NCI-H2227 (cell line): ENCODE results near the gene AOPEP.

ENCODE experiments used
- DNase-seq: peaks from one replicate; lab custom pipeline; 2025; ENCODE audit not compliant: unreplicated experiment; lab: John Stamatoyannopoulos, UW

Gene AOPEP

GRCh38 chr9:94891183-94891582, 164.7 kb downstream of the AOPEP start:
- DNase-seq = no peak

GRCh38 chr9:94892675-94893074, 166.2 kb downstream of the AOPEP start:
- no peak for DNase-seq

- DNase-seq = no peak
Observed at GRCh38 chr9:94894094-94894699, 167.7 kb downstream of the AOPEP start.

- no peak for DNase-seq
Observed at GRCh38 chr9:94895668-94896067, 169.2 kb downstream of the AOPEP start.

GRCh38 chr9:94896512-94896911, 170.0 kb downstream of the AOPEP start:
- no peak for DNase-seq

- no peak for DNase-seq
Observed at GRCh38 chr9:94899464-94900221, 173.1 kb downstream of the AOPEP start.

GRCh38 chr9:94900222-94901018, 173.9 kb downstream of the AOPEP start:
- DNase-seq = no peak

- no peak for DNase-seq
Observed at GRCh38 chr9:94901019-94901363, 174.5 kb downstream of the AOPEP start.

- DNase-seq = no peak
Observed at GRCh38 chr9:94903961-94904421, 177.5 kb downstream of the AOPEP start.

GRCh38 chr9:94904806-94905205, 178.3 kb downstream of the AOPEP start:
- no peak for DNase-seq

GRCh38 chr9:94905606-94906005, 179.1 kb downstream of the AOPEP start:
- peak; percentile 10 for DNase-seq

- DNase-seq = no peak
Observed at GRCh38 chr9:94906181-94906580, 179.7 kb downstream of the AOPEP start.

GRCh38 chr9:94906713-94907112, 180.2 kb downstream of the AOPEP start:
- DNase-seq = no peak

- no peak for DNase-seq
Observed at GRCh38 chr9:94907264-94907936, 180.9 kb downstream of the AOPEP start.

GRCh38 chr9:94908011-94908563, 181.6 kb downstream of the AOPEP start:
- DNase-seq = no peak

GRCh38 chr9:94908583-94909249, 182.2 kb downstream of the AOPEP start:
- no peak for DNase-seq

- DNase-seq = no peak
Observed at GRCh38 chr9:94909250-94909894, 182.9 kb downstream of the AOPEP start.

- DNase-seq = no peak
Observed at GRCh38 chr9:94909965-94910730, 183.6 kb downstream of the AOPEP start.

- peak; percentile 8 for DNase-seq
Observed at GRCh38 chr9:94911211-94911610, 184.7 kb downstream of the AOPEP start.
